Motor neuron (in vitro differentiated cells): ENCODE data around the gene SLX9. TPM values are rescaled to one million over a fixed set of nuclear protein-coding genes. Genes with fewer than 3 reads are reported as not detected.

Experiments
- ATAC-seq, 8 experiments: fragments of 200-7000 bp; cut with Tn5 transposase; replicated peaks in 6 of 8; 2 replicates each; pipeline ENCODE4 v1.8.0; 2021; ENCODE audit warnings: mild to moderate bottlenecking in 8 of 8, moderate library complexity in 8 of 8
- H3K27ac ChIP-seq, 2 donors: fragments of 250-450 bp; sonication (Bioruptor Pico); 2 replicates each; pipeline ENCODE4 v1.9.0; 2021; ENCODE audit warnings: antibody characterized with exemption in 2 of 2, mild to moderate bottlenecking in 2 of 2, moderate library complexity in 1 of 2
- H3K4me1 ChIP-seq, 2 donors: fragments of 250-450 bp; sonication (Bioruptor Pico); replicated peaks in 1 of 2; 2 replicates each; pipeline ENCODE4 v1.6.1; 2021; ENCODE audit warnings: antibody characterized with exemption in 2 of 2, mild to moderate bottlenecking in 2 of 2, moderate library complexity in 1 of 2
- H3K4me3 ChIP-seq, 5 donors: fragments of 250-450 bp; sonication (Bioruptor Pico); 2 replicates each; pipeline ENCODE4 v1.9.0; 2021; ENCODE audit warnings: antibody characterized with exemption in 5 of 5, mild to moderate bottlenecking in 5 of 5, moderate library complexity in 4 of 5
- WGBS, 10 experiments: fragments of 450-650 bp; shearing (Covaris generic); methylation state at CpG; one replicate each; pipeline ENCODE4 v1.0.0; 2022; 5-methylcytosine and 5-hydroxymethylcytosine counted together
- in situ Hi-C, 9 experiments: fragments of 400-800 bp; cut with MboI; loops; one replicate each; pipeline ENCODE4 v1.15.0; 2021; ENCODE audit warnings: low sequenced_read_pairs in 9 of 9, low pct_unique_long_range_greater_than_20kb in 2 of 9; ENCODE audit not compliant: unreplicated experiment in 9 of 9
- total RNA-seq, 8 experiments: library from RNA; unstranded; fragments of 300-600 nt; gene quantifications; 2 replicates each; pipeline versions ENCODE4 v1.2.3 to v1.2.4, GENCODE V29; 2022

SLX9 gene
- total RNA-seq, 8 experiments from 2014 or later = 9.8 to 41.2 (median 15.3) TPM

DNA sequence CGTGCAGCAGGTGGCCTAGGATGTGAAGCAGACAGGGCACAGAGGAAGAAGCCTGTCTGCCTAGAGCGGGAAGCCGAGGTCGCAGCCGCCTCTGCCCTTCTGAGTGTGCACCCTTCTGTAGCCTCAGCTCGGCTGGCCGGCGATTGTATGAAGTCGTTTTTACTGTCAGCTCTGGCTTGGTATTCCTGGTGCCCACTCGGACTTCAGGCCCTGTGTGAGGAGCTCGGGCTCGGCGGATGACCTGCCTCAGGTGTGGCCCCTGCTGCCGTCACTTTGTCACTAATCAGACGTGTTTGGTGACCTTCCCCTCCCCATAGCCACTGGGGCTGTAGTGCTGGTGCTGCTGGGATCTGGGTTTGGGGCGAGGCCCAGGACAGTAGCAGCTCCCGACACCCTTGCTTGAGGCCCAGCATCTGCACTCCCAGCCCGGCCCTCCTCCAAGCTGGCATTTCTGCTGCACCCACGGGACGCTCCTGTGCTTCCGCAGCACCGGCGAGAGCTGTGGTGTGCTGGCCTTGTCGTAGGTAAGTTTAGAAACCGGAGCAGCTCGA, 18.1 kb downstream of the SLX9 start:
- Histone ChIP-seq H3K27ac (peak overlapping the region in 1 of 2 donors; percentile 40), H3K4me3 (no peak overlapping the region), H3K4me1 (peaks cover 0 to 22% of the 10 kb centered on the region in 2 donors)
- no peak for ATAC-seq
- in situ Hi-C loops = loop anchor here in 4 of 9 experiments (5.0 to 25.0 kb wide), 3 partner anchors 169 to 329 kb away; partner anchors contain the start of gene POFUT2 (in 1 of the 4)
- WGBS, 10 experiments = 80 to 92% (median 88%) methylated on average over 1 to 11 of the region's 26 CpGs; no CpG with 5 or more reads in 6 of the 10 experiments

DNA sequence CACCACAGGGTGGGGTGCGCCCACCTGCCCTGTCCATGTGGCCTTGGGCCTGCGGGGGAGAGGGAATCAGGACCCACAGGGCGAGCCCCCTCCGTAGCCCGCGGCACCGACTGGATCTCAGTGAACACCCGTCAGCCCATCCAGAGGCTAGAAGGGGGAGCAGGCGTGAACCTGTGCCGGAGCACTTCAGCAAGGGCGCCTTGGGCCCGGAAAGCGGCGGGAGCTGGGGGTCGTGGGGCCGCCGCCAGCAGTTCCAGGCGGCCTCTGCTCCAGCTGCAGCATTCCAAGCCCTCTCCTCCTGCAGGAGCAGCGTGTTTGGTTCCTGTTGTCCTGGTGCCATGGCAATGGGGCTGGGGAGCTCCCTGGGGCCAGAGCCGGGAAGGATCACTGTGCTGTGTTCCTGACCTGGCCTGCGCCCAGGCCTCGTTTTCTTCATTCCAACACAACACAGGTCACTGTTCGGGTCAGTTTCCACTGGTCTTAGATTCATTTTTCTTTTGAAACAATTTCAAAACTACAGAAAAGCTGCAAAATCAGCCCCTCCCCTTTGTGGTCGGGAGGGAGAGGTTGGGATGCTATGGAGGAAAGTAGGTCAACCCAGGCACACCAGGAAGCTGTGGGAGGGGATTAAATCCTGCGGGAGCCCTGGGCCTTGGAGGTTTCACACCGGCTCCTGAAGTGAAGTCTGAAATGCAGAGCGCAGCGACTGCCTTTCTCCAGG, 18.8 kb downstream of the SLX9 start:
- in situ Hi-C loops = loop anchor here in 4 of 9 experiments (5.0 to 25.0 kb wide), 3 partner anchors 169 to 329 kb away; partner anchors contain the start of gene POFUT2 (in 1 of the 4)
- peak in 7 of 8 experiments; percentile 21 to 82 (median 51) for ATAC-seq
- 20 to 85% (median 57%) methylated on average over 1 to 12 of the region's 28 CpGs; no CpG with 5 or more reads in 1 of the 10 experiments for WGBS, 10 experiments
- H3K4me3 ChIP-seq = no peak overlapping the region
- H3K4me1 ChIP-seq = peaks cover 0 to 22% of the 10 kb centered on the region in 2 donors
- H3K27ac ChIP-seq = peak overlapping the region in 1 of 2 donors; percentile 40

DNA sequence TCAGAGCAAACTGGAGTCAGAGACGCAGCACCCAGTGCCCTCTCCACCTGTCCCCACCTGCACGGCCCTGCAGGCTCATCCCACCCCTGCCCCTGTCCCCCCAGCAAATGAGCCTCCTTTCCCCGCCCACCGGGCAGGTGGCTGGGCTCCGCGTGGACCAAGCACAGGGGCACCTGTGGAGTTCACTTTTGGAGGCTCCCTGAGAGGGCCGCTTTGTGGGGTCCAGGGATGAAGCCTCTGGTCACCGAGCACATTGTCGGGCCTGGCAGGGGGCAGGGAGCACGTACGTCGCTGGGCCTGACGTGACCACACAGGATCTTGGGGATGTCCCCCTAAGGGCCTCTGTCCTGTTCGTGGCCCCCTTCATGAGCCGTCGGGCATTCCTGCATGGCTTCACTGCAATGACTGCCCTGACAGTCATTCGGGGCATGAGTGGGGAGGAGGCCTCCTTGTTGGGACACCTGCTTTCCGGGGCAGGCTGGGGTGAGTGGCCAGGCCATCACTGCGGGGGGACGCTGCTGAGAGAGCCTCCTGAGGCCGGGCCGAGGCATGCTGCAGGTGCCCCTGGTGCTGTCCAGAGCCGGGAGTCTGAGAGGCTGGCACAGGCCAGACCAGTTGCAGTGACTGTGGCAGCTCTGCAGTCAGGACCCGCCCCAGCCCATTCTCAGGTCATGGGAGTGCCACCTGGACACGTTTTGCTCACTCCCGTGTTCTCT, 19.7 kb downstream of the SLX9 start:
- Histone ChIP-seq H3K4me1 (peaks cover 0 to 22% of the 10 kb centered on the region in 2 donors), H3K4me3 (no peak overlapping the region), H3K27ac (peak overlapping the region in 1 of 2 donors; percentile 36)
- in situ Hi-C loops = loop anchor here in 4 of 9 experiments (5.0 to 25.0 kb wide), 3 partner anchors 168 to 328 kb away; partner anchors contain the start of gene POFUT2 (in 1 of the 4)
- WGBS, 10 experiments = 60 to 100% (median 83%) methylated on average over 1 to 6 of the region's 26 CpGs; no CpG with 5 or more reads in 6 of the 10 experiments
- no peak for ATAC-seq

DNA sequence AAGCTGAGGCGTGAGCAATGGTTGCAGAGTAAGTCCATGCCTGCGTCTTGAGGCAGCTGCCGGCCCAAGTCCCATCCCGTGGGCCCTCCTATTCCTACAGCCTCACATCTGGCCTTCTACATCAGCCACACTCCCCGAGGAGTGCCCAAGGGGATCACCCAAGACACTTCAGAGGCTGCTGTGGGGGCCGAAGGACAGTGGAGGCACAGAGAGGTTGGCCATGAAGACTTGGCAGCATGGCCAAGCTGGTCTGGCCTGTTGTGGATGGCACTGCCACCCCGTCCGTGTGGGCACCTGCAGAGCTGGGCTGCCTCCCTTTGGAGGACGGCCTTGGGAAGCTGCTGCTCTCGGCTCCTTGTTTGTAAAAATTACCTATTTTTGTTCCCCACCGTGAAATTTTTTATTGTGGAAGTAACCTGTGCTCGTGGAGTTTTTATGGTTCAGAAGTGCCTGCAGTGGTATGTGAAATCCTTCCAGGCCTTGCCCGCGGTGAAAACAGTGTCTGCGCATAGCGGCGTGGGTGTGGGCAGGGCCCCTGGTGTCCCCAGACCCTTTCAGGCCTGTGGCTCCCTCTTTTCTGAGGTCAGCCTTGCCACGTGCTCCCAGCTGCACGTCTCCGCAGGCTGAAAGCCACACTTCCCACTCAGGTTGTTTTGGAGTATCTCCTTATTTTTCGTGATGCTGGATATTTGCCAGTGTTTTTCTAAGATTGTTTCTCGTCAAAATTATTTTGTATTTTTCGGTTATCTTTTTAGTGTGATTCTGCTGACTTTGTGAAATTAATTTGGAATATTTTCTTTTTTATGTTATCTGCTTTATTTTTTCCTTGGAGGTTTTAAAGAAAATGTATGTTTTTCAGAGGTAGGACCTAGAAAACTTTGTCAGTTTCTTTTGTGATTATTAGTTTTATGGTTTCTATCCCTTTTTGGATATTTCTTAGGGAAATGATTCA, 20.6 kb downstream of the SLX9 start:
- Histone ChIP-seq H3K4me3 (no peak overlapping the region), H3K4me1 (peaks cover 0 to 15% of the 10 kb centered on the region in 2 donors), H3K27ac (no peak overlapping the region)
- in situ Hi-C loops = loop anchor here in 4 of 9 experiments (25.0 kb wide), 2 partner anchors 177 to 327 kb away; partner anchors contain the start of gene POFUT2 (in 1 of the 4)
- 67 to 100% (median 96%) methylated on average over 1 to 12 of the region's 23 CpGs for WGBS, 10 experiments
- ATAC-seq = no peak

DNA sequence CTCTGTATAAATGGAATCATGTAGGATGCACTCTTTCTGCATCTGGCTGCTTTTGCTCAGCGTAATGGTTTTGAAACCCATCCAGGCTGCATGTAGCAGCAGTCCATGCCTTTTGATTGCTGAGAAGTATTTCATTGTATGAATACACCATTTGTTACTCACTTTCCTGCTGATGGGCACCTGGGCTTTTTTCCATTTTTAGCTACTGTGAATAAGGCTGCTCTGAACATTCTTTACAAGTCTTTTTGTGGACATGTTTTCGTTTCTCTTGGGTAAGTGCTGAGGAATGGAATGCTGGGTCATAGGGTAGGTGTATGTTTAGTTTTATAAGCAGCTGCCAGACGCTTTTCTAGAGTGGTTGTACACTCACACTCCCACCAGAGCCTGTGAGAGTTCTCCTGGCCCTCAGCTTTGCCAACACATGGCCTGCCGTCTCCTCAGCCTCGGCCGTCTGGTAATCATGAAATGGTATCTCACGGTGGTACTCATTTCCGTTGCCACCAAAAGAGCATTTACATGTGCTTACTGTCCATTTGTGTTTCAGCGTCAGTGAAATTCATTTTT, 22.7 kb downstream of the SLX9 start:
- ATAC-seq = no peak
- Histone ChIP-seq H3K27ac (no peak overlapping the region), H3K4me1 (peaks cover 0 to 10% of the 10 kb centered on the region in 2 donors), H3K4me3 (no peak overlapping the region)
- in situ Hi-C loops = loop anchor here in 4 of 9 experiments (25.0 kb wide), 2 partner anchors 175 to 325 kb away; partner anchors contain the start of gene POFUT2 (in 1 of the 4)
- 31 to 100% (median 88%) methylated on average over 3 to 9 of the region's 9 CpGs; no CpG with 5 or more reads in 1 of the 10 experiments for WGBS, 10 experiments

DNA sequence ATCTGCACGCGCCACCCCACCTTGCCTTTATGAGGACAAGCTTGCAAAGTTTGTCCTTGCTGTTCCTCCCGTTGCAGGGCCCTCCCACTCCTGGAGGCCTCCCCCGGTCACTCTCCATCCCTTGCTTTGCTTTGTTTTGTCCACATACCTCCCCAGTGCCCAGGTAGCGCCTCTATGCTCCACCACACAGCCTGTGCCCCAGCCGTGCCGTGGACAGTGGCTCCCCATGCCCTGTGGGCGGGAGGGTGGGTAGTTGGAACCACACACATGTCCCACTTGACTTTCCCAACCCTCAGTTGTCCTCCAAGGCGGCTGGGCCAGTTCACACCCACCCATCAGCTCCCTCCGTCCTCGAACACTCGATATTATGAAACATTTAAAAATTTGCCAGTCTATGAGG, 24.6 kb downstream of the SLX9 start:
- Histone ChIP-seq H3K4me1 (peaks cover 0 to under 1% of the 10 kb centered on the region in 2 donors), H3K4me3 (no peak overlapping the region), H3K27ac (no peak overlapping the region)
- in situ Hi-C loops = loop anchor here in 4 of 9 experiments (25.0 kb wide), 2 partner anchors 173 to 323 kb away; partner anchors contain the start of gene POFUT2 (in 1 of the 4)
- 76 to 100% (median 94%) methylated on average over 2 to 8 of the region's 12 CpGs; no CpG with 5 or more reads in 2 of the 10 experiments for WGBS, 10 experiments
- ATAC-seq = no peak

DNA sequence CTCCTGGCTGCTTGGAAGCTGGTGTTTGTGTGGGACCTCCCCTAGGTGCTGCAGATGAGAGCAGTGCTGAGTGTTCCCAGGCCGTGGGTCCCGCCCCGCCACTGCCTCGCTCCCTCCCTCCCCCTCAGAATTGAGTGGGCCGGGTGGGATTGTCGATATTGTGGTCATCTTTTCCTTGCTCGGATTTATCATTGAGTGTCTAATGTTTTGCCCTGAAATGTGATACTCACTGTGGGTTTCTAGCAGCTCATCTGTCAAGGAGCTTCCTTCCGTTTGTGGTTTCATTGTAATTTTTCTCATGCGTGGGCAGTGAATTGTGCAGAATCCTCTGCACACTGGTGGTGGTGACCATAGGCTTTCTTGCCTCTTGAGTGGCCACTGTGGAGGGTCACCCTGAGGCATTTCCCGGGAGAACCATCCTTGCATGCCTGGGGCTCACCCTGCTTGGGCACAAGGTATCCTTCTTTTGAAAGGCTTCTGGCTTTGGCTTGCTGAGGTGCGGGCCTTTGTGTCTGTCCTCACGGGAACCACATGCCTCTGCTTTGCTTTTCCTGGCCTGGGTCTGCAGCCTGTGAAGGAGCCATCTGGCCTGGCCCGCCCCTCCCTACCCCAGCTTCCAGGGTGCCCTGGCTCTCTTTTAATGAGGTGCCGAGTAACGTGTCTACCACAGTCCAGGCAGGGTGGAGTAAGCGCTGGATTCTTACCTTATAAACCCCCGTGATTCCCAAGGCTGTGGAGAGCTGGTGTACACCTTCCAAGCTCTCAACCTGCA, 25.6 kb downstream of the SLX9 start:
- no peak for ATAC-seq
- in situ Hi-C loops = loop anchor here in 4 of 9 experiments (25.0 kb wide), 2 partner anchors 172 to 322 kb away; partner anchors contain the start of gene POFUT2 (in 1 of the 4)
- 90 to 100% (median 96%) methylated on average over 1 to 5 of the region's 17 CpGs; no CpG with 5 or more reads in 6 of the 10 experiments for WGBS, 10 experiments
- Histone ChIP-seq H3K4me1 (no peaks in the 10 kb centered on the region), H3K27ac (no peak overlapping the region), H3K4me3 (no peak overlapping the region)

DNA sequence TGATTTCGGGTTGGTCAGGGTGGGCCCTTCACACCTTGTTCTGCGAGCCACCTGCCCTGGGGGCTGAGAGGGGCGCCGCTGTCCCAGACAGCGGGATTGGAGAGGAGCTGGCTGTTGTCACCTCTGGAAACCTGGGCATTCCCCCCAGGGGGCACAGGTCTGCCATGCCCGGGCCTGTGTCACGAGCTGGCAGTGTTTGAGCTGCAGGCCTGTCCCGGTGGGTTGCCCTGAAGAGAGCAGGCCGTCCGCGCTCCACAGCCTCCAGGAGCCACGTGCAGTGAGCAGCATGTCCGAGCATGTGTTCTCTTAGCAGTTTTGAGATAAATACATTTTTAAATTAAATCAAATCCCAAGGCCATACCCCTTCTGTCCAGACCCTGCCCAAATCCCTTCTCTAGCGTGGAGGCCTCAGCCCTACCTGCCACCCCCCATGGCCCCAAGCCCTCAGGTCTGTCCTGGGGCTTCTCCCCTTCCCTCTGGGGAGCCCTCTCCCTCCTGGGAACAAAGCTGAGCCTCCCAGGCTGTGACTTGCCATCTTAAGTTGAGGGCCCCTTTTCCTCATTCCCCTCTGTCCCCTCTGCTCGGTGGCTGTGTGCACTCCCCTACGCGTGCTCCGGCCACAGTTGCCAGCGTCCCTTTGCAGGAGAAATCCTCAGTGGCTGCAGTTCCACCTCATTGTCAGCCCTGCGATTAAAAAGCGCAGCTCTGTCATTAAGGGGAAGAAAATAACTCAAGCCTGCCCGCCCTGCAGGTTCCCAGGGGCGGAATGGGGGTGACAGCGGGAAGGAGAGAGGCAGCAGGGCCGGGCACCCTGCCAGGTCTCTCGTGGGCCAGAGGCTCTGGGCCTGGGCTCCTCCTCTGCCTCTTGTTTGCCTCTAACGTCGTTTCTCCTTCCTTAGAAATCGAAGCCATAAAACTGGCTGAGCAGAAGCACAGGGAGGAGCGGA, 26.6 kb downstream of the SLX9 start:
- in situ Hi-C loops = loop anchor here in 4 of 9 experiments (25.0 kb wide), 2 partner anchors 171 to 321 kb away; partner anchors contain the start of gene POFUT2 (in 1 of the 4)
- Histone ChIP-seq H3K27ac (no peak overlapping the region), H3K4me3 (no peak overlapping the region), H3K4me1 (no peaks in the 10 kb centered on the region)
- ATAC-seq = peak in 3 of 8 experiments; percentile 49 to 77 (median 58)
- WGBS, 10 experiments = 29 to 100% (median 77%) methylated on average over 1 to 17 of the region's 30 CpGs; no CpG with 5 or more reads in 2 of the 10 experiments

DNA sequence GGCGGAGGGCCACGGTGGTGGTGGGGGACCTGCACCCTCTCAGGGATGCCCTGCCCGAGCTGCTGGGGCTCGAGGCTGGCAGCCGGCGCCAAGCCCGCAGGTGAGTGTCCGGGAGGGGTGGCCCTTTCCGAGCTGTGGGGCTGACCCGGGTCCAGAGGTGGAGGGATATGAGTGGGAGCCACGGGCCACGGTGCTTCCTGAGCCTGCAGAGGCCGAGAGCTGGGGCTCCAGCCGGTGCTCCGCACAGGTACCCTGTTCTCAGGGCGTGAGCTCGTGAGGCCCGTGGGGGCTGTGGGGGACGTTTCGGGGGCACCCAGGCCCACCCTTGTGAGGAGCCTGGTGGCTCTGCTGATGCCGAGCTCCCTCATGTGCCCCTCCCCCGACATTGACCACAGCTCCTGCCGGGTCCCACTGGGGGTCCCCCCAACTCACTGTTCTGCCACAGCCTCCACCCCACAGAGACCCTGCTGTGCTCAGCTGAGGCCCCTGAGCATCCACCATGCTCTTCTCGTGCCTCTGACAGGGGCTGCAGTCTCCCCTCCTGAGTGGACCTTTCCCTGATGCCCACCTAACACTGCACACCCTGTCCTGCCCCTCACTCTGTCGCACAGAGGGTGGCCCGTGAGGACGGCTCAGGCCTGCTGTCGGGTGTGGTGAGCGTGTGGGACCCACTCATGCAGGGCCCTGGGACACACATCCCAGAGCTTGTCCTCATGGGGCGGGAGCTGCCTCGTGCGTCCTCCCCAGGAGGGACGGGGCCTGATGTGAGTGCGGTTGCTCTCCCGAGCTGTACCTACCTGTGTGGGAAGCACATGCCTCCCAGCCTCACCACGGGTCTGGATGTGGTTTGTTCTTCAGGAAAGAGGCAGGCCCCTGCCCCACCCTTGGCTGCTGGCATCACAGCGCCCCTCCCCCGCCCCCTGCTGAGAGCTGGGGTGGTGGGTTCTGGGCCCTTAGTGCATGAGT, 27.5 kb downstream of the SLX9 start:
- in situ Hi-C loops = loop anchor here in 4 of 9 experiments (25.0 kb wide), 2 partner anchors 170 to 320 kb away; partner anchors contain the start of gene POFUT2 (in 1 of the 4)
- peak in 1 of 8 experiments; percentile 4 for ATAC-seq
- no peak overlapping the region for H3K27ac ChIP-seq
- H3K4me1 ChIP-seq = no peaks in the 10 kb centered on the region
- WGBS, 10 experiments = 80 to 96% (median 89%) methylated on average over 1 to 6 of the region's 38 CpGs; no CpG with 5 or more reads in 6 of the 10 experiments
- H3K4me3 ChIP-seq = no peak overlapping the region
